Chondrocyte (in vitro differentiated cells): ENCODE results near the gene SCNN1B. TPM values are rescaled to one million over a fixed set of nuclear protein-coding genes. Genes with fewer than 3 reads are reported as not detected.

Source experiments
- DNase-seq: peaks from one replicate; pipeline ENCODE4 v3.0.0; 2021; ENCODE audit warnings: mixed read lengths, low spot score
- H3K27ac Mint-ChIP-seq: one replicate; pipeline ENCODE4 v1.8.0; 2021; ENCODE audit warnings: mild to moderate bottlenecking, moderate library complexity, mixed read lengths; ENCODE audit not compliant: unreplicated experiment
- H3K27me3 Mint-ChIP-seq: 2 replicates; pipeline ENCODE4 v1.8.0; 2021; ENCODE audit warnings: low read depth, mixed read lengths
- H3K36me3 Mint-ChIP-seq: 2 replicates; pipeline ENCODE4 v1.8.0; 2021; ENCODE audit warnings: low read depth, mixed read lengths
- H3K4me1 Mint-ChIP-seq: 2 replicates; pipeline ENCODE4 v1.8.0; 2021; ENCODE audit warnings: low read depth, mild to moderate bottlenecking, mixed read lengths
- H3K4me3 Mint-ChIP-seq: one replicate; pipeline ENCODE4 v1.8.0; 2021; ENCODE audit warnings: mild to moderate bottlenecking, moderate library complexity, mixed read lengths; ENCODE audit not compliant: unreplicated experiment
- H3K9me3 Mint-ChIP-seq: 2 replicates; pipeline ENCODE4 v1.8.0; 2021; ENCODE audit warnings: low read depth, mixed read lengths
- total RNA-seq: library from RNA; stranded (reverse); gene quantifications from 3 replicates; pipeline ENCODE4 v1.2.1, GENCODE V29; 2021
- TF ChIP-seq, protein P1 (sequence below): fragments of 200-600 bp; sonication (generic); IDR thresholded peaks from 2 replicates; pipeline ENCODE4 v1.5.0; 2021; ENCODE audit warnings: antibody characterized with exemption, mild to moderate bottlenecking, moderate library complexity

Gene SCNN1B
- total RNA-seq, 1 donor from 2014 or later: not detected

GRCh38 chr16:23343643-23344612 lies 41.8 kb downstream of the SCNN1B start:
- no peak for DNase-seq
- Mint-ChIP-seq H3K36me3 (no peaks in the 10 kb centered on the region), H3K4me1 (no peaks in the 10 kb centered on the region), H3K4me3 (no peak overlapping the region), H3K9me3 (no peaks in the 10 kb centered on the region), H3K27me3 (peaks cover 37% of the 10 kb centered on the region), H3K27ac (no peak overlapping the region)
- TF ChIP-seq, protein P1, sequence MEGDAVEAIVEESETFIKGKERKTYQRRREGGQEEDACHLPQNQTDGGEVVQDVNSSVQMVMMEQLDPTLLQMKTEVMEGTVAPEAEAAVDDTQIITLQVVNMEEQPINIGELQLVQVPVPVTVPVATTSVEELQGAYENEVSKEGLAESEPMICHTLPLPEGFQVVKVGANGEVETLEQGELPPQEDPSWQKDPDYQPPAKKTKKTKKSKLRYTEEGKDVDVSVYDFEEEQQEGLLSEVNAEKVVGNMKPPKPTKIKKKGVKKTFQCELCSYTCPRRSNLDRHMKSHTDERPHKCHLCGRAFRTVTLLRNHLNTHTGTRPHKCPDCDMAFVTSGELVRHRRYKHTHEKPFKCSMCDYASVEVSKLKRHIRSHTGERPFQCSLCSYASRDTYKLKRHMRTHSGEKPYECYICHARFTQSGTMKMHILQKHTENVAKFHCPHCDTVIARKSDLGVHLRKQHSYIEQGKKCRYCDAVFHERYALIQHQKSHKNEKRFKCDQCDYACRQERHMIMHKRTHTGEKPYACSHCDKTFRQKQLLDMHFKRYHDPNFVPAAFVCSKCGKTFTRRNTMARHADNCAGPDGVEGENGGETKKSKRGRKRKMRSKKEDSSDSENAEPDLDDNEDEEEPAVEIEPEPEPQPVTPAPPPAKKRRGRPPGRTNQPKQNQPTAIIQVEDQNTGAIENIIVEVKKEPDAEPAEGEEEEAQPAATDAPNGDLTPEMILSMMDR: no peak

GRCh38 chr16:23345237-23345636 lies 43.1 kb downstream of the SCNN1B start:
- Mint-ChIP-seq H3K4me3 (no peak overlapping the region), H3K27me3 (peaks cover 36% of the 10 kb centered on the region), H3K4me1 (no peaks in the 10 kb centered on the region), H3K36me3 (no peaks in the 10 kb centered on the region), H3K9me3 (no peaks in the 10 kb centered on the region), H3K27ac (no peak overlapping the region)
- DNase-seq: no peak
- TF ChIP-seq, protein P1: no peak

DNA sequence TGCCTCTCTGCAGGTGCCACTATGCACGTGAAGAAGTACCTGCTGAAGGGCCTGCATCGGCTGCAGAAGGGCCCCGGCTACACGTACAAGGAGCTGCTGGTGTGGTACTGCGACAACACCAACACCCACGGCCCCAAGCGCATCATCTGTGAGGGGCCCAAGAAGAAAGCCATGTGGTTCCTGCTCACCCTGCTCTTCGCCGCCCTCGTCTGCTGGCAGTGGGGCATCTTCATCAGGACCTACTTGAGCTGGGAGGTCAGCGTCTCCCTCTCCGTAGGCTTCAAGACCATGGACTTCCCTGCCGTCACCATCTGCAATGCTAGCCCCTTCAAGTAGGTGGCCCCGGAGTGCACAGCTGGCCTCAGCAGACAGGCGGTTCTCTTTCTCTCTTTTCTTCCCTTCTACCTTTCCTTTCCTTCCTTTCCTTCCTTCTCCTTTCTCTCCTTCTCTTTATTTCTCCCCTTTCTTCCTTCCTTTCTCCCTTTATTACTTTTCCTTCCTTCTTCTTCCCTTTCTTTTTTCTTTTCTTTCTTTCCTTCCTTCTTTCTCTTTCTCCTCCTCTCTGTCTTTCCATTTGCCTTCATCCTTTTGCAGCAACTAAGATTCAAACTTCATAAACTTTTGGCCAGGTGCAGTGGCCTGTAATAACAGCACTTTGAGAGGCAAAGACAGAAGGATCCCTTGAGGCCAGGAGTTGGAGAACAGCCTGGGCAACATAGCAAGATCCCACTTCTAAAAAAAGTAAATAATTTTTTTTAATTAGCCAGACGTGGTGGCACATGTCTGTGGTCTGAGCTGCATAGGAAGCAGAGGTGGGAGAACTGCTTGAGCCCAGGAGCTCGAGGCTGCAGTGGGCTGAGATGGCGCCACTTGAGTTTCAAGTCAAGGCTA lies 46.7 kb downstream of the SCNN1B start:
- H3K27me3 Mint-ChIP-seq: peaks cover 20% of the 10 kb centered on the region
- H3K27ac Mint-ChIP-seq: peak overlapping the region; percentile 50
- no peaks in the 10 kb centered on the region for H3K4me1 Mint-ChIP-seq
- no peak overlapping the region for H3K4me3 Mint-ChIP-seq
- no peaks in the 10 kb centered on the region for H3K9me3 Mint-ChIP-seq
- no peaks in the 10 kb centered on the region for H3K36me3 Mint-ChIP-seq
- TF ChIP-seq, protein P1: peak; percentile 38
- DNase-seq: peak; percentile 72

- Mint-ChIP-seq H3K27ac (no peak overlapping the region), H3K4me3 (no peak overlapping the region), H3K36me3 (no peaks in the 10 kb centered on the region), H3K9me3 (no peaks in the 10 kb centered on the region), H3K27me3 (peaks cover 21% of the 10 kb centered on the region), H3K4me1 (no peaks in the 10 kb centered on the region)
- DNase-seq: peak; percentile 52
- TF ChIP-seq, protein P1: no peak
These were observed 49.3 kb downstream of the SCNN1B start for GRCh38 chr16:23351360-23351759.

- Mint-ChIP-seq H3K4me1 (no peaks in the 10 kb centered on the region), H3K9me3 (no peaks in the 10 kb centered on the region), H3K27ac (no peak overlapping the region)
These were observed 51.3 kb downstream of the SCNN1B start for GRCh38 chr16:23353440-23353839.

More at GRCh38 chr16:23353440-23353839, 51.3 kb downstream of the SCNN1B start:
- no peak for DNase-seq
- H3K36me3 Mint-ChIP-seq: no peaks in the 10 kb centered on the region
- peaks cover 12% of the 10 kb centered on the region for H3K27me3 Mint-ChIP-seq
- TF ChIP-seq, protein P1: no peak
- no peak overlapping the region for H3K4me3 Mint-ChIP-seq
